Transverse colon (tissue), 4 donors: ENCODE measurements around the gene RAPGEF4.

Source experiments
- CTCF ChIP-seq, 5 experiments: fragments of 200-600 bp in 3 of 5; fragments of 450-650 bp in 2 of 5; sonication (generic) in 3 of 5; IDR thresholded peaks; 1 replicate in 2 of 5; 2 replicates in 3 of 5; pipeline ENCODE4 v1.5.1; 2016 to 2017; ENCODE audit warnings: antibody characterized with exemption in 5 of 5, inconsistent platforms in 3 of 5, mild to moderate bottlenecking in 2 of 5, moderate library complexity in 1 of 5
- POLR2AphosphoS5 ChIP-seq, 3 donors: sonication (generic); formaldehyde crosslinking; IDR thresholded peaks; one replicate each; pipeline ENCODE4 v1.6.1; 2016; ENCODE audit warnings: antibody characterized with exemption in 3 of 3

GRCh38 chr2:173027181-173028128 lies 291.8 kb downstream of the RAPGEF4 start:
- TF ChIP-seq CTCF (IDR thresholded peaks at IDR 0.05) (peak; percentile 92 to 96 (median 94)), POLR2AphosphoS5 (IDR thresholded peaks at IDR 0.05) (peak in 1 of 3 donors; percentile 33)
